ENCODE data around the gene DPP6. TPM values are rescaled to one million over a fixed set of nuclear protein-coding genes. Genes with fewer than 3 reads are reported as not detected.

DPP6 gene
- total and polyA plus RNA-seq, 8 donors: 0.29 to 1.2 (median 0.57) TPM

GRCh38 chr7:154387252-154387651, 335.1 kb downstream of the DPP6 start:
- intact Hi-C loops (cut with DNase I): no loop called here
- Histone ChIP-seq H3K9me3 (peaks cover 0 to 4% of the 10 kb centered on the region in 2 donors), H3K27me3 (no peaks in the 10 kb centered on the region), H3K4me3 (no peak overlapping the region), H3K36me3 (no peaks in the 10 kb centered on the region), H3K4me1 (no peaks in the 10 kb centered on the region), H3K27ac (no peak overlapping the region)
- ATAC-seq (no peak), DNase-seq (no peak)
- no peak for TF ChIP-seq CTCF (IDR thresholded peaks at IDR 0.05)

- TF ChIP-seq CTCF (IDR thresholded peaks at IDR 0.05): no peak
Observed at GRCh38 chr7:154388412-154388811, 336.2 kb downstream of the DPP6 start.

GRCh38 chr7:154388999-154389398, 336.8 kb downstream of the DPP6 start:
- no peak for TF ChIP-seq CTCF (IDR thresholded peaks at IDR 0.05)
- Histone ChIP-seq H3K4me3 (no peak overlapping the region), H3K27me3 (no peaks in the 10 kb centered on the region), H3K36me3 (no peaks in the 10 kb centered on the region), H3K4me1 (no peaks in the 10 kb centered on the region), H3K27ac (no peak overlapping the region), H3K9me3 (peaks cover 0 to 4% of the 10 kb centered on the region in 2 donors)
- no peak for ATAC-seq
- intact Hi-C loops (cut with DNase I): no loop called here
- no peak for DNase-seq

More at GRCh38 chr7:154388412-154388811, 336.2 kb downstream of the DPP6 start:
- no peaks in the 10 kb centered on the region for H3K27me3 ChIP-seq
- ATAC-seq (no peak), DNase-seq (no peak)
- no peaks in the 10 kb centered on the region for H3K36me3 ChIP-seq
- H3K9me3 ChIP-seq: peaks cover 0 to 4% of the 10 kb centered on the region in 2 donors
- H3K4me3 ChIP-seq: no peak overlapping the region
- no peak overlapping the region for H3K27ac ChIP-seq
- intact Hi-C loops (cut with DNase I): no loop called here
- no peaks in the 10 kb centered on the region for H3K4me1 ChIP-seq

GRCh38 chr7:154390961-154391360, 338.8 kb downstream of the DPP6 start:
- H3K4me1 ChIP-seq: no peaks in the 10 kb centered on the region
- no peak overlapping the region for H3K4me3 ChIP-seq
- DNase-seq: no peak
- H3K27me3 ChIP-seq: no peaks in the 10 kb centered on the region
- no peak for ATAC-seq
- no peaks in the 10 kb centered on the region for H3K36me3 ChIP-seq
- no peak overlapping the region for H3K27ac ChIP-seq
- TF ChIP-seq CTCF (IDR thresholded peaks at IDR 0.05): no peak
- peaks cover 0 to 4% of the 10 kb centered on the region in 2 donors for H3K9me3 ChIP-seq
- intact Hi-C loops (cut with DNase I): no loop called here

- DNase-seq (no peak), ATAC-seq (no peak)
- Histone ChIP-seq H3K4me1 (no peaks in the 10 kb centered on the region), H3K36me3 (no peaks in the 10 kb centered on the region), H3K9me3 (peaks cover 0 to 4% of the 10 kb centered on the region in 2 donors), H3K27me3 (no peaks in the 10 kb centered on the region), H3K27ac (no peak overlapping the region), H3K4me3 (no peak overlapping the region)
- intact Hi-C loops (cut with DNase I): no loop called here
- no peak for TF ChIP-seq CTCF (IDR thresholded peaks at IDR 0.05)
Observed at GRCh38 chr7:154394804-154395203, 342.6 kb downstream of the DPP6 start.

Data from left lung (tissue), 10 donors.